GF-D8 (cell line): ENCODE results near the gene HAP1.
"Not testable (repeated sequence)": the region's sequence is repeated elsewhere in the genome, so short reads cannot be mapped to it uniquely, and the experiment has no call there.

Source experiments
- DNase-seq: peaks from one replicate; lab custom pipeline; 2025; lab: John Stamatoyannopoulos, UW

HAP1 gene

GRCh38 chr17:41689497-41690299 is 44.7 kb downstream of the HAP1 start:
- DNase-seq: peak; percentile 41

DNA sequence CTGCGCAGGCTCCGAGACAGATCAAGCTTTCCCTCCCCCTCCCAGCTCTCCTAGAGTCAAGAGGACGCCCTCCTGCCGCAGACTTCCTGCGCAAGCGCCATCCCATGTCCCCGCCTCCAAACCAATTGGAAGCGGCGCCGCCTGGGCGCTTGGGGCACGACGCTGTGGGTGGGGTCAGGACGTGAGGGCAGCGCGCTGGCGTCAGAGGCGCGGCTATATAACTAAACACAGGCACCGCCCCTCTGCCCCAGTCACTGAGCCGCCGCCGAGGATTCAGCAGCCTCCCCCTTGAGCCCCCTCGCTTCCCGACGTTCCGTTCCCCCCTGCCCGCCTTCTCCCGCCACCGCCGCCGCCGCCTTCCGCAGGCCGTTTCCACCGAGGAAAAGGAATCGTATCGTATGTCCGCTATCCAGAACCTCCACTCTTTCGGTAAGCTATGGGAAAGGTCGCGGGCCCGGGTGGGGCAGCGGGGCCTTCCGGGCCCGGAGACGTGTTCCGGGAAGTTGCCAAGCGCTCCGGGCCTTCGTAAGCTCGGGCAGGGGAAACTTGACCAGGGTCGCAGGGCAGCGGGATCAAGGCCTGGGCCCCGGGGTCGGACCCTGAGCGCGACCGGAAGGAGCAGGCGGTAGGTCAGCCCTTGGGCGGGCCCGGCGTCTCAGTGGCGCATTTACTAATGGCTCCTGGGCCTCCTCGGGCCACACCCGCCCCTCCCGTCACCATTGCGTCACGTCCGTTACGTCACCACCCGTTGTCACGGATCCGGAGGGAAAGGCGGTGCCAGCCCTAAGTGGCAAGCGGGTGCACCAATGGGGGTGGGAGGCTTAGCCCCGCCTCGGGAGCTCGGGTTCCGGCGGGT is 45.6 kb downstream of the HAP1 start, which contains the start of gene EIF1:
TSS of gene EIF1 (plus strand) at position 245 of the 856 bp plus-strand sequence. CDS start at position 399, 154 bp downstream.
- DNase-seq: peak; percentile 98

DNA sequence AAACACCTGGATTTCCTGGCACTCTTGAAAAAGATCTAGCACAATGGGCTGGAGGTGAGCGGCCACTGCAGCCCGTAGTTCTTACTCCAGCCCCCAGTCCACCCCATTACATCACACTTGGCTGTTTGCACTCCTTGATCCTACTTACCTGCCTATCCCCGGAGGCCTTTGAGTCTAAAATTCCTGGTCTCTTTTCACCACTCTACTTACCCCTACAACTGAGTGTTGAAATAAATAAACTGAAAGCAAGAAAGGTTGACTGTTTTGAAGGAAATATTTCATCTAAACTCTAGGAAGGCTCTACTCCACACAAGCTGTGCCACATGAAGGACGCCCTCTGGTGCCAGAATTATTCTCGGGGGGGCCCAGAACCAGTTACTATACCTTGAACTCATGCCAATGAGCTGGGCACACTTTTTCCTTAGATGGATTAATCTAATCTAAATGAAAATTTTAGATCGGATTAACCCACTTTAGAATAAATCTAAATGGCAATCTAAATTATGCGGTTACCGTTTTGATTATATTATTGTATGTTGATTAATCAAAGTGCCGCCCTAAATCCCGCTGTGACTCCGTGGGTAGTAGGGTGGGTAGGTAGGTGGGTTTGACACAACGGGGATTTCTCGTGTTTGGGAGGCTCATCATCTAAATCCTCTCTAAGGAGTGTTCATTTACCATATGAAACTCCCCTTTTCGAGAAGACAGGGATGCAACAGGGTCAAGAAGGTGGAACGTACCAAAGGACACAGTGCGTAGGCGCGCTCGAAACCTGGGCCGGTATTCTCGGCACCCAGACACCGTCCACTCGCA is 46.4 kb downstream of the HAP1 start:
- peak; percentile 44 for DNase-seq

DNA sequence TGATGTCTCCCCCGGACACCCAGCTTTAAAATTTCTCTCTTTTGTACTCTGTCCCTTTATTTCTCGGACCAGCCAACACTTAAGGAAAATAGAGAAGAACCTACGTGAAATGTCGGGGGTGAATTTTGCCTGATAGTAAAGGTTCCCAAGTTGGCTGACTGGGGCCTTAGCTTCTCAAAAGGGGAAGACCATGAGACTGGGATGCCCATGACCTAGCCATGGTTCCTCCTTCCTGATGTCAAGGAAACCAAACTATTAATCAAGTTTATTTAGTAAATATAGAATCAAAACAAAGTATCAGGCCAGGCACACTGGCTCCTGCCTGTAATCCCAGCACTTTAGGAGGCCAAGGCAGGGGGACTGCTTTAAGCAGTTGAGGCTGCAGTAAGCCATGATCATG is 48.2 kb downstream of the HAP1 start:
- no peak for DNase-seq

GRCh38 chr17:41685753-41686152 is 48.7 kb downstream of the HAP1 start:
- not testable (repeated sequence) for DNase-seq

- DNase-seq: no peak
These were observed 50.4 kb downstream of the HAP1 start for GRCh38 chr17:41684035-41684434.

DNA sequence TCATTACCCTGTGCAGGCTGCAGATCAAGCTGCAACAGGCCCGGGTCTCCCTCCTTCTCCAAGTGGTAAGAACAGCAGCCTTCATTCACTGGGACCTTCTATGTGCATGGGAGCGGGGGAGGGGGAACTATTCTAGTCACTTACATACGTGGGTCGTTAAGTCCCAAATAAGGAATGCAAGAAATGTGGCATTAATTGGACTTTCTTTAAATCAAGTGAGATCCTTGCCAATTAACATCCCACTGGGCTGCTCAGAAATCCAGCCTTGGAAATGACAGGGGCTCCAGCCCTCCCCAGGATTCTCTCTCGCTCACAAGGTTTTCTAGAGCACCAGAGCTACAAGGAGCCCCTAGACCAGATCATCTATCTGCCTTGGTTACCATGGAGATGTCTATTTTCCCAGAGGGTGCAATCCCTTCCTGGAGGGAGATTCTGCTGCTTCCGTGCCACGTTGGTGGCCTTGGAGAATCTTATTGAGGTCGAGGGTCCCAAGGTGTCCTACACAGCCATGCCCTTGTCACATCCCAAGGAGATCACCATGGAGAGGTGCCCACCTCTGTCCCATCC is 50.9 kb downstream of the HAP1 start:
- DNase-seq: no peak

DNA sequence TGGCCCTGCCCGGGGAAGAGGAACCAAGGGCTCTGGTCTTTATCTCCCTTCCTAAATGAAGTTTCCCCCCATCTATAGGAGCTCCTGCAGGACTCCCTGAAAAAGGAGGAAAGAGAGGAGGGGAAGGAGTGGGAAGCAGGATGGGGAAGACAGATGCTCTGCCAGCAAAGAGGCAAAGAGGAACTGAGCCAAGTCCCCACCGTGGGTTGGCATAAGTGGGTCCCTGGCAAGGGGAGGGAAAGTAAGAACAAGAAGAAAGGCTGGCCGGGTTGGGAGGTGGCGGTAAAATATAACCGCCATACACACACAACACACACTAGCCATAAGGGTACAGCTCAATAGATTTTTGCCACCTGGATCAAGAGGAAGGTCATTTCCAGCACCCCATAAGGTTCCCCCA is 51.8 kb downstream of the HAP1 start:
- no peak for DNase-seq

GRCh38 chr17:41681776-41682175 is 52.7 kb downstream of the HAP1 start:
- no peak for DNase-seq

- no peak for DNase-seq
These were observed 53.9 kb downstream of the HAP1 start for GRCh38 chr17:41680426-41681040.

DNA sequence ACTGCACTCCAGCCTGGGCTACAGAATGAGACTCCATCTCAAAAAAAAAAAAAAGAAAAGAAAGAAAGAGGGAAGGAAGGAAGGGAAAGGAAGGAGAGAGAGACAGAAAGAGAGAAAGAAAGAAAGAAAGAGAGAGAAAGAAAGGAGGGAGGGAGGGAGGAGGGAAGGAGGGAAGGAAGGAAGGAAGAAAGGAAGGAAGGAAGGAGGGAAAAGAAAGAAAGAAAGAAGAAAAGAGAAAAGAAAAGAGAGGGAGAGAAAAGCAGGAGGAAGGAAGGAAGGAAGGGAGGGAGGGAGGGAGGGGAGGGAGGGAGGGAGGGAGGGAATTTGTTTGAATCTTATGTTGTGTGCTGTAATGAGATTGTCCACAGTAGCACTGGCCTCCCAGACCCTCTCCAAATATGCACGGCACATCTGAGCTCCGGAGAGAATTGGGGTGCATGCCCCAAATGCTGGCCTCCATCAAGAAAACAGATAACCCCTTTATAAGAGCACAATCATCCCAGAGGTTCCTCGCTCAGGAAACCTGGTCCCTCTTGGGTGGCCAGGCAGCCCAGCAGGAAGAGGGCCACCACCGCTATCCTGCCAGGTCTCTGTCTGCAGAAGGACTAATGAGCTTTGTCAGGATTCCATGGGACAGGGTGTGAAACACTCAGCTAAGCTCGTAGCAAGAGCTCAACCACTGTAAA is 54.6 kb downstream of the HAP1 start:
- DNase-seq: no peak

DNA sequence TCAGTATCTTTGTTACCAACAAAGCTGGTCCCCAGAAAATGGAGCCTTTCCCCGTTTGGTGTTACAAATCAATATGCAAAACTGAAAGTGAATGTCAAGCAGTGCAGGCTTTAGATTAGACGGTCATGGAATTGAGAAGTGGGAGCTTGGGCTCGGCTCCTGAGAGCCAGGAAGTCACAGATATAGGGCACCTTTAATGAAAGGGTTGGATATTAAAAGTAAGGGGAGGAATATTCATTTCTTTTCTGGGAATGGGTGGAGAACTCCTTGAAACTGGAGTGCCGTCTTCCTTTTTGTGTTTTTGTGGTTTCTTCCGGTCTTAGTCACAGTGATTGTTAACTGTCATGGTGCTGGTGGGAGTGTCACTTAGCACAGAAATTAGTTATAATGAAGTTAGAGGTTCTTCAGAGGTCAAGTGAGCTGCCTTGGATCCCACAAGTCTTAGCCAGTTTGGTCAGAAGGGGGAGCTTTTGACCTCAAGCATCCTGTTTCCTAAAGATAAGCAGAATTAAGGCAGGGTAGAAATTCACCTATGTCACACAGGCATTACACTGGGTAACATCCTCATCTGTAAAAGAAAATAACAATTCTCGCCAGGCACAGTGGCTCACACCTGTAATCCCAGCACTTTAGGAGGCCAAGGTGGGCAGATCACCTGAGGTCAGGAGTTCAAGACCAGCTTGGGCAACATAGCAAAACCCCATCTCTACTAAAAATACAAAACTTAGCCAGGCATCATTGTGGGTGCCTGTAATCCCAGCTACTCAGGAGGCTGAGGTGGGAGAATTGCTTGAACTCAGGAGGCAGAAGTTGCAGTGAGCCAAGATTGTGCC is 55.3 kb downstream of the HAP1 start:
- peak; percentile 98 for DNase-seq

DNA sequence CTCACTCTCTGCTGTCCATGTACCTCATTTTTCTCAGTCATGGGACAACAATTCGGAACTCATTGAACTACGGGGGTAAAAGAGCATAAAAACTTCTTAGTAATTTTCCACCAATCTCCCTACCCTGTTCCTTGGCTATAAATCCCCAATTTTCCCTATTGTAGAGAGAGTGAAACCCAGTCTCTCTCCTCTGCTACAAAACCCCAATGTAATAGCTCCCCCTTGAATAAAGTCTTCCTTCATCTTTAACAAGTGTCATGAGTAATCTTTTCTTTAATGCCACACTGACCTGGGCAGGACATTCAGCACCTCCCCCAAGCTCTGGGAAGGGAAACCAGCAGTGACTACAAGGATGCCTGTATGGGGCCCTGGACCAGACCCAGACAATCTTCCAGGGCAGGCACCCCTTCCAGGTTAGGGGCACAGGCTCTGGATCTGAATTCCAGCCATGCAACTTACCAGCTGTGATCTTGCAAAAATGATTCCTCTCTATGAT is 56.0 kb downstream of the HAP1 start:
- peak; percentile 63 for DNase-seq

GRCh38 chr17:41676058-41676419 is 58.4 kb downstream of the HAP1 start:
- no peak for DNase-seq

DNA sequence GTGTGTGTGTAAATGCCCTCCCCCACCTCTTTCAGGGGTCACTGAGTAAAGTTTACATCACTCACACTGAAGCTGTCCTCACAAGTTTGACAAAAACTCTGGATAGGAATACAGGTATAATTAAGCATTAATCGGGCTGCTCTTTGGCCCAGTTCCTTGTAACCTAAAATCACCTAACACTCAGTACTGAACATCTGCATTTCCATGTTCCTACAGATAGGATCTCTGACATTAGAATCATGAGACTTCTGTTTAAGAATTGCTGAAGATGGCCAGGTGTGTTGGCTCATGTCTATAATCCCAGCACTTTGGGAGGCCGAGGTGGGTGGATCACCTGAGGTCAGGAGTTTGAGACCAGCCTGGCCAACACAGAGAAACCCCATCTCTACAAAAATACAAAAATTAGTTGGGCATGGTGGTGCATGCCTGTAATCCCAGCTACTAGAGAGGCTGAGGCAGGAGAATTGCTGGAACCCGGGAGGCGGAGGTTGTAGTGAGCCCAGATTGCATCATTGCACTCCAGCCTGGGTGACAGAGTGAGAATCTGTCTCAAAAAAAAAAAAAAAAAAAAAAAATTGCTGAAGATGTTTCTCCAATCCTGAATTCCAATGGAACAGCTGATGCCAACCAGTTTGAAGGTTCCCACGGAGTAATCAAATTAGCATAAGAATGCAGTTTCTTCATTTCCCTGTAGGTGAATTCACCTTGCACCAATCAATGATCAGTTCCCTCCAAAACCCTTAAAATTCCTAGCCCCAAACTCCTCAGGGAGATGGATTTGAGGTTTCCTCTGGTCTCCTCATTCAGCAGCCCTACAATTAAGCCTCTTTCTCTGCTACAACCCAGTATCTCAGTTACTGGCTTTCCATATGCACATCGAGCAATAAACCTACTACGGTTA is 59.0 kb downstream of the HAP1 start:
- DNase-seq: not testable (repeated sequence)
